NCI-H128 (cell line): ENCODE results near the gene CDX1.

Experiments used
- DNase-seq: peaks from one replicate; lab custom pipeline; 2025; ENCODE audit not compliant: unreplicated experiment; lab: John Stamatoyannopoulos, UW

CDX1 gene

DNA sequence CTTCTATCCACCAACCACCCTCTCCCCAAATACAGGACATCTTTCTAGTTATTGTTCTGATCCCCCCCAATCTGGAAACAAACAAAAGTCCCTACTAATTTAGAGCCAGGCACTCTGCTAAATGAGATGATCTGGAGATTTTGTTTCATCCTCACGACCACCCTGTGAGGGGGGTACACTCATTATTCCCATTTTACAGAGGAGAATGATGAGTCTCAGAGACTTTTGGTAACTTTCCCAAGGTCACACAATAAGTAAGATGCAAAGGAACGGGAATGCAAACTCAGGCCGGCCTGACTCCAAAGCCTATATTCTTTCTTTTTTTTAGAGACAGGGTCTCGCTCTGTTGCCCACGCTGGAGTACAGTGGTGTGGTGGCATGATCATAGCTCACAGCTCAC, 20.3 kb upstream of the CDX1 start:
- no peak for DNase-seq

DNA sequence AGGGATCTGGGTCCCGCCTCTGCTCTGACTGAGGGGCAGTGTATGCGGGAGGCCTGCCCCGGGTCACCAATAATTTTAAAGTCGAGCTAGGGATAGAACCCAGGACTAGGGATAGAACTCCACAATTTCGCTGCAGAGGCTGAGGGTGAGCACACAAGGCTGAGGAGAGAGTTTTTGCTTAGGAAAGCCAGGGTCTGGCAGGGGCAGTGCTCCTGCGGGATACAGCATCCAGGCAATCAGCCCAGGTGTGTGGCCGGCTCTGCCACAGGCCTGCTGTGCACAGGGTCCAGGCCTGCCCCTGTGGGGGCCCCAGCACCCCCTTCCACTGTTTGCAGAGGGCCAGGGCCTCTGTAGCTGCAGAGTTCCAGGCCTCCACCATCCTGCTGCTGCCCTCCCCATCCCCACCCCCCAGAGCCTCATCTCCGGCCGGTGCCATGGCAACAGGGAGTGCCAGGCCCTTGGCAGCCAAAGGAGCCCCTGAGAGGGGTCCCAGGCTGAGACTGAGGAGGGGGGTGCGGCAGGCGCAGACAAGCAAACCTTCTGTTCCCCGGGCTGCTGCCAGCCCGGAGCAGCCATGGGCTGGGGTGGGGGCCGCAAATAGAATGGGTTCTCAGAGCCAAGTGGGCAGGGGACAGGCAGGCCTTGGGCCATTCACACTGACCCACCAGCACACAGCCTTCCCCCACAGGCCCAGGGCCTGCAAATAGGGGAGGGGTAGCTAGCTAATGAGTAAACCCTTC, 19.5 kb upstream of the CDX1 start:
- no peak for DNase-seq

DNA sequence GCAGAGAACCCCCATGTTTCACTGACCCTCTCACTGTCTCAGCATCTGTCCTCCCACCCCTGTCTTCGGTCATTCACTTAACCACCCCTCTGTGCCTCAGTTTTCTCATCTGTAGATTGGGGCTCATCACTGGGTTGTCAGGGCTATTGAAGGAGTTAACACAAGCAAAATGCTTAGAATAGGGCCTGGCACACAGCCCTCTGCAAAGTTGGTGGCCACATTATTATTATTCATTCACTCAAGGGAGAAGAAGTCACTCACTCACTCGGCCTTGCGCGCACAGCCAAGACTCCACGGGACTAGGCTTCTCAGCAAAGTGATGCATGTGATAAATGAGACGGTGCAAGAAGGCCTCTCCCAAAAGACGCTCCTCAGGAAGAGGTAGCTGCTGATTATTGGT, 18.9 kb upstream of the CDX1 start:
- no peak for DNase-seq

DNA sequence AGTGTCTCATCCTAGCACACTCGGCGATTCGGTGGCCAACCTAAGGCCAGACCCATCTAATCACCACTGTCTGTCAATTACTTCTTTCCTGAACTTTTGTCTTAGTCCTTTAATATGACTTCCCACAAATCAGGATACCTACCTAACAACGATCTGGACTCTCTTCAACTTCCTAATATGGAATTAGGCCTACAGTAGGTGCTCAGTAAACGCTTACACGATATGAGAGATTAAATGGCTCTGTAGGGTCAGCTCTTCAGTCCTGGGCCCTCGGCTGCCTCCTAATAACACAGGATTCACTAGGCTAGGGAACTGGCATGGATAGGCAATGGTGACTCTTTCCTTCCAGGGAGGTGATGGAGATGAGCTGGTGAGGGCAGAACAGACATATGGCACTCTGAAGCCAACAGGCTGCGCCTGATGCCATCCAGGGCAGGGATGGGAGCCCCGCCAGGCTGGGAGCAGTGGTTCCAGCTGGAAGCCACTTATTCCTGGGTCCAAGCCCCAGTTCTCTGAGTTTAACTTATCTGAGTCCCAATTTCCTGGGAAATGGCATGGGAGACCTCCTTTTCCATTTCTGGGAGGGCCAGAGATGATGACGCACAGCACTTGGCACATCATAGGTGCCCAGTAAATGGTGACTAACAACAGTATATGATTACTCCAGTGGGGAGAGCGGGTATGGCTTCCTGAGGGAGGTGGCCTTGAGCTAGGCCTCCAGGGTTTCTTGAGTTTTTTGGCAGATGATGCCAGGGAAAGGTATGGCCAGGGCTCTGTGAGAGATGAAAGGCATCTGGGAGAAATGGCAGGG, 18.3 kb upstream of the CDX1 start:
- DNase-seq, result no peak

DNA sequence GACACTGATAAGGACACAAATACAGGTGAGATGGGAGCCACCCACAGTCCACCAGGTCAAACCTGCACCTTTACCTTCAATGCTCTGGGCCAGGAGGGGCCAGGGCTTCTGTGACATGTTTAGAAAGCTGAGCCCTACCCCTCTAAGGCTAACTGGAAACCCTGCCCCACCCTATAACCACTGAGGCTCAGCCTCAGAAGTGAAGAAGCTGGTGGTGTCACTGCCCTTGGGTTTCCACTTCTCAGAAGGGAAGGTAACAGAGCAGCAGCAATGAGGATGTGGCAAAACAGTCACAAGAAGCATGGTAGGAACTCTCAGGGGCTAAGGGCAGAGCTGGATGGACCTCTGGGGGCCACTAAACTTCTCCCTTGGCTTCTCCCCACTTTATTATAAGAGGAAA, 17.0 kb upstream of the CDX1 start:
- no peak for DNase-seq

DNA sequence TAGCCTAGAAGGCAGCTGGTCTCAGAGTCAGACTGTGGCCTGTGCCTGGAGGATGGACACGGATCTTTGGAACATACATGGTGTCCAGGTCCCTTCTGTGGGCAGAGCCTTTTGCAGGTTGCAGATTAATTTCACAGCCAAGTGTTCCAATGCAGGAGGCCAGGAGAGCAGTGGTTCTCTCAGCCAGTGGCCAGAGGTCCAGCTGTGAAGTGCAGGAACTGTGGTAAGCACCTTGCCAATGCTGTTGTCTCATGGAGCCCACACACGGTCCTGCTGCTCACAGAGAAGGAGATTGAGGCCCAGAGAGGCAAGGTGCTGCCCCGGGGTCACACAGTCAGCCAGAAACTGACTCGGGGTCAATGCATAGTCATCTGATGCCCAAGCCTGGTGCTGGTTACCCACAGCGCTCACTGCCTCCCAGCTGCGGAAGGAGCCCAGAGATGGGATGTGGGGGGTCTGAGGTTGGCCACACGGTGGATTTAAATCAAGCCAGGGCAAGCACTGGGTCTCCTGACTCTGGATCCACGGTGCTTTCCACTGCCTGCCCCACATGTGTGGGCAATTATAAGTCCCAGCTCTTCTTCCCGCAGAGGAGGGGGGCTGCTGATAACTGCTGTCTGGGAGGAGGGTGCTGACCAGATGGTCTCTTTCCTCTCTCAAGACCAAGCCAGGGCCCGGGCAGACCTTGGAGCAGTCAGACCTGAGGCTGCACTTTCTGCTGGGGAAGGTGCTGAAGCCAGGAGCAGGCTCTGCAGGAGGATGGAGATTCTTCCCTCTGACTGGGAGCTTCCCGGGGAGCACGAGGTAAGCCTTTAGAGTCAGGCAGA, 13.7 kb upstream of the CDX1 start:
- DNase-seq, result no peak

DNA sequence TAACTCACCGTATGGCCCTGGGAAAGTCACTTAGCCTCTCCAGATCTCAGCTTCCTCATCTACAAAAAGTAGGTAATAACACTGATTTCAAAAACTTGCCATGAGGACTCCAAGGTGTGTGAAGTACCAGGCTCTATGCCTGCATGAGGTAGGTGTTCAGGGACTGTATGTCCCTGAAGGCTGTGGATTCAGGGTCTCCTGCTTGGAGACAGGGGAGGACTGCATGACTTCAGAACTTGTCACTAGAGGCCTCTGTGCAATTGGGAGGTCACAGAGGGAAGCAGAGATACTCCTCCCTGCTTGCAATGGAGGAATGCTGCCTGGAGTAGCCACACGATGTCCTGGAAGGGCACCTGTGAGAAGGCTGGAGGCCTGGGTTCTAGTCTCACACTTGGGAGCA, 13.1 kb upstream of the CDX1 start:
- no peak for DNase-seq

DNA sequence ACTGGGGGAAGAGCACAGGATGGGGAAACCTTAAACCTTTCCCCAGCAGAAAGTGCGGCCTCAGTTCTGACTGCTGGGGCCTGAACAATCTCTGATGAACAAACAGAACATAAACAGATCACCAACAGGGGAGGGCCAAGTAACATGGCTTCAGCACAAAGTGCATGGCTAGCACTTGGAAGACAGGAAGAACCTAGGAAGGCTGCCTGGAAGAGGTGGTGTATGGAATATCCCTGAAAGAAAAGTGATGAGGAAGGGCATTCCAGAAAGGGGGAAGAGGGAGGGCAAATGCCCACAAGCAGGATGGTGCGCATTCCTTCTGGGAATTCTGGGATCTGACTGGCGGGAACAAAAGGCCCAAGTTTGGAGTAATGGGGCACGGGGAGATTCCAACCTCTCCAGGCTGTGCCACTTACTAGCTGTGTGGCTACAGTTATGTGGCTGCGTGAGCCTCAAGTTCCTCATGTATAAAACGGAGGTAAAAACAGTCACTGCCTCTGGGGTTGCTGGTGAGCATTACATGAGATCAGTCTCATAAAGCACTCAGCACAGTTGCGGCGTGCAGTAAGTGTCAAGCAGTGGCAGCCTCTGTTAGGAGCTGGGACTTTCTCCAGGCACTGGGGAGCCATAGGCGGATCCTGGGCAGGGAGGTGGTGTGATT, 12.5 kb upstream of the CDX1 start:
- DNase-seq, result no peak

DNA sequence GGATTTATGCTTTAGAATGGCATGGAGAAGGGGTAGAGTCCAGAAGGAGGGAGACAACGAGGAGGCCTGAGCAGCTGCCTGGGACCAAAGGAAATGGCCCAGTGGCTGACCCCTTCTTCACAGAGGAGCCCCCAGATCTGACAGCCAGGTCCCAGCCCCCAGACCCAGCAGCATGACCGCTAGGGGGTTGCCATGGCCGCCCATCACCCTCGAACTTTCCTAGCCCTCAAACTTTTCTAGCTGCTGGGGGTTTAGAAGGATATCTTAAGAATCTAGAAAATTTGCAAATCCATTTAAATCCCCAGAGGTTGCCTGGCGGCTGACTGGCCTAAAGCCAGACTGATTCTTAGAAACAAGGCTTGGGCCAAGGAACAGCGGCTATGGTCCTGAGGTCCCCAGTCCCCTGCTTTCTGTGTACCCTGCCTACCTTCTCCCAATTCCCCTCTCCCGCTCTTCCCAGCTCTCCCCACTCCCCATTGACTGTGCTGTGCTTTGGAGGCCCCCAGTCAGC, 11.9 kb upstream of the CDX1 start:
- DNase-seq, result no peak

DNA sequence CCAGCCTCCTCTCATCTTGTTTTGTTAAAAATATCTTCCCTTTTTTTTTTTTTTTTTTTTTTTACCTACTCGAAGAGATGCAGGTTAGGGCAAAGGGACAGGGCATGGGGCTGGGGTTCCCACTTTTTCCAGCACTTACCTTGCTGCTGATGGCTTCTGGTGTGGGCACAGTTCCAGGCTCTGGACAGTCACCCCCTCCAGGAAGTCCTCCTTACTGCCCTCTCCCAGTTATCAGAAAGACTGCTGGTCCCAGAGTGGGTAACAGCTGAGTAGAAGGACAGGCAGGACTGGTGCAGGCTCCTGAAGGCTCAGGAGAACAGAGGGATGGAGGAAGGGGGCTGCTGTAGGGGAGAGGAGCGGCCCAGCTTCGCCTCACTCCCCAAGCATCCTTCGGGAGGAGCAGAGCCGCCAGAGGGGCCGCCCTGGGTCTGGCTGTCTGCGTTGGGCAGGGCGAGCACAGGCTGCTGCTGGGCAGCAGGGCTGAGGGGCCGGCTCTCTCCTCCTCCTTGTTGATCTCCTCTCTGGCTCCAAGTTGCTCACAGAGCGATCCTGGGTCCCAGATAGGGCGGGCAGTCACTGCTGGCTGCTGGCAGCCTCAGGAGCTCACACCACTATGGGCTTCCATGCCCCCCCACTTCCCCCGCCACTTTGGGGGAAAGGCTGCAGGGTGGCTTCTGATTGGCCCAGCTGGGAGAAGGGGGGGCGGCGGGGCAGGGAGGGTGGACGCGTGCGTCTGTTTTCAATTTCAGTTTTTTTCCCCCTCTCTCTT, 11.1 kb upstream of the CDX1 start, which contains the start of gene PDGFRB:
Gene PDGFRB, minus strand, starts transcription at position 588 of the 769 bp plus-strand sequence. CDS start 18,798 bp downstream, outside the sequence.
- DNase-seq, result no peak

DNA sequence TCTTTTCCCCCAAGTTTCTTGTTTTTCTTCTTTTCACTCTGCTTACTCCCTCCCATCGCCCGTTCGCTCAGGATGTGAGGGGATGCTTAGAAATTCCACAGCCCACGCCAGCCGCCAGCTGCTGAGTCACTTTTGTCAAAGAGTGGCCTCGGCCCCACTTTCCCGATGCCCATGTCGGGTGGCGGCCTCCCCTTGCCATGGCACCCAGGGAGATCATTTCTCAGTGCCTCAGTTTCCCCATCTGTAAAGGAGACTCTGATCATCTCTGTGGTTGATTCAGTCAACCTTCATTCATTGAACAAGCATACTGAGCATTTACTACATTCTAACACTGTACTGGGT, 10.6 kb upstream of the CDX1 start:
- no peak for DNase-seq

DNA sequence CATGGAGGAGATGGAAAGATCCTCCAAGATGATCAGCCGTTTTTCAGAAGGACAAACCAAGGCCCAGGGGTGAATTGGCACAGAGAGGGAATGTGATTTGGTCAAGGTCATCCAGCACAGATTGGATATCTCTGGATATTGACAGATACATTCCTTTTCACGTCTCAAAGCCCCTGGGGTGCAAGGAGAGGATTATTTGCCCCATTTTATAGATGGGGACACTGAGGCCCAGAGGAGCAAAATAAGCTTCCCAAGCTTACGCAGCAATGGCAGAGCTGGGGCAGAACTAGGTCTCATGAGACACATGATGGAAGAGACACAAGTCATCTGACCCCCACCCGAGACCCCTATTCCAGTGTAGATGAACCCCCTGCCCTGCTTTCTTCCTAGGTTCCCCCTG, 10.0 kb upstream of the CDX1 start:
- DNase-seq, result no peak

DNA sequence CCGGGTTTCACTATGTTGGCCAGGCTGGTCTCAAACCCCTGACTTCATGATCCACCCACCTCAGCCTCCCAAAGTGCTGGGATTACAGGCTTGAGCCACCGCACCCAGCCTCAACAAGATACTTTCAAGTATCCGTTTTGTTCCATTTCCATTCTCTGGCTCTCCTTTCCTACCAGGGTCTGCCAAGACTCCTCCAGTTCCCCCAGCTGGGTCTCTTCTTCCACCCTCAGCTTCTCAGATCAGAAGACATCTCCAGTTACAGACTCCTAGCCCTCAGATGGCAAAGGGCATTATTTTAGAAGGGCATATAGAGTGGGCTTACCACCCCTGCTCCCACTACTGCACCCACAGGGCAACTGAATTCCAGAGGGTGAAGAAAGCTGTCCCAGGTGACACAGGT, 9.4 kb upstream of the CDX1 start:
- no peak for DNase-seq

DNA sequence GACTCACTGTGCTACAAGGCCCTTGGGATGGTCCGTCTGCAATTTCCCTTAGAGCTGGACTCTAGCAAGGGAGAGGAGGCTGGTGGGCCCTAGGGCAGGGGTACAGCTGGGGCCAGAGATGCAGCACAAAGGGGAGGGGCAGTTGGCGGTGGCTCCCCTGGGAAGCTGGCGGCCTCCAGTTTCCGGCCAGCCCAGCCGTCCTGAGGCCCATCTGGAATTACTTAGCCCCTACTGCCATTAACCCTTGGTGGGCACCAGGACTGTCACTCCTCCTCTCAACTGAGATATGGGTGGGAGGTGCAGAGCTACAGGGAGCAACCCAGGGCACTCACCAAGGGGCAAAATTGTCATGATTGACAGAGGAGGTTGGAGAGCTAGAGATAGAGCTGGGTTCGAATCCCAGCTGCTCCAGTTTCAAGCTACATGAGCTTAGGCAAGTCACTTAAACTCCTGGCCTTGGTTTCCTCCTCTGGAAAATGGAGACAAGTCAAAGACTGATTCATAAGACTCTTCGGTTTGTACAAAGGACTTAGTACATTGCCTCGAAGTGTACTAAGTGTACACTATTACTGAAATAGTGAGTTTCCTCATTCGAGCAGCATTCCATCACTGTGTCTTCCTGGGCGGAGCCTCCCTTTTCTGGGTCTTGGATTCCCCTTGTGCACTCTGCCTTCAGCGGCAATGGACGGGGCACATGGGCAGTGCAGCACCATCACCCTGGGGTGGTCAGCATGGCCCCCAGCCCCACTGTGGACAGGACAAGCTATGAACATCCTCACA, 8.2 kb upstream of the CDX1 start:
- no peak for DNase-seq

DNA sequence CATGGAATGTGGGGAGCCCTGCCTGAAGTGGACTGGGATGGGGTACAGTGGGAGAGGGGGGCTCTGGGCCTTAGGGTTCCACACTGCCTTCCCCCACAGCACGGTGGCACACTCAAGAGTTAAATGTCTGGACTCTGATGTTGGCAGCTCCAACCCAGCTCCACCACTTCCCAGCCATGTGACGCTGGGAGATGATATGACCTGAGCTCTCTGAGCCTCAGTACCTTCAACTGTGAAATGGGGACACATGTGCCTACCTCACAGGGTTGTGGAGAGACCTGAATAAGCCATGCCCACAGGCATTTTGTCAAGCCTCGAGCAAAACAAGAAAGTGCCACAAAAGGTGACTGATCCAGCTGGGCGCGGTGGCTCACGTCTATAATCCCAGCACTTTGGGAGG, 7.5 kb upstream of the CDX1 start:
- no peak for DNase-seq

DNA sequence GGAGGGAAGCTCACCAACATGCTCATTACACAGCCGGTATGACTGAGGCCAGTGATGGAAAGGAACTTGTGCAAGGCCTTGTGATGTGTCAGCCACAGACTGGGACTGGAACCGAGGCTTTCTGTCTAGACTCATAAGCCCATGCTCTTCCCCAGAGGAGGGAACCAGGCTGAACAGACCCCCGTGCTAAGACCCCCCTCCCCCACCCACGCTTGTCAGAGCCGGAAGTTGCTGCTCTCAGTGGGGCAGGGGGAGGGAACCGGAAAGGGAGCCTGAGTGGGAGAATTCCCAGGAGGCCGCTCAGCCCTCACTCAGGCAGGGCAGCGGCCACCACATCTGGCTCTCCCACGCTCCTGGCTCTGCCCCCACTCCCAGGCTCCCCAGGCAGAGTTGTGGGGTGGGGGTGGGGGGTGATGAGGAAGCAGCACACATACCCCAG, 6.8 kb upstream of the CDX1 start:
- no peak for DNase-seq

DNA sequence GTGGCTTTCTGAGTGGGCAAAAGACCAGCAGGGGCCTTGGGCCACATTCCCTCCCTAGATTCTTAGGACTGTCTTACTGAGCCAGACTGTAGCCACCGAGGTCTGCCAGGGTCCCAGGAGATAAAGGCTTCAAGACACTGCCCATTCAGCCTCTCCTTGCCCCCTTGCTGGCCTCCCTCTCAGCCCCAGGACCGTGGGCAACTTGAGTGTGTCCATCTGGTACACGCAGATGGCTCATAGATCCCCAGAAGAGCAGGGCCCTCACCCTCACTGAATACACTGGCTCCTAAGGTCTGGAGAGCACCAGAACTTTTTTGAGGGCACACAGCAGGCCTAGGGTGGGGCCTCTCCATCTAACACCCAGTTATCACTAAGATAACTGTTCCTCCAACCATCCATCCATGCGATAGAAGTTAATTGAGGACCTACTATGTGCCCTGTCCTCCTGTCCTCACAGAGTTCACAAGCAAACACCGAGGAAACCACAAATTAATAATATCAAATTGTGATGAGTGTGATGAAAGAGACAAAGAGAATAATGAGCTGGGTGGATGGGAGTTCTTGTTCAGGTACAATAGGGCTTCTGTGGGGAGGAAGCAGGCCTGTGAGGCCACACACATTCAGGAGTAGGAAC, 6.0 kb upstream of the CDX1 start:
- no peak for DNase-seq

DNA sequence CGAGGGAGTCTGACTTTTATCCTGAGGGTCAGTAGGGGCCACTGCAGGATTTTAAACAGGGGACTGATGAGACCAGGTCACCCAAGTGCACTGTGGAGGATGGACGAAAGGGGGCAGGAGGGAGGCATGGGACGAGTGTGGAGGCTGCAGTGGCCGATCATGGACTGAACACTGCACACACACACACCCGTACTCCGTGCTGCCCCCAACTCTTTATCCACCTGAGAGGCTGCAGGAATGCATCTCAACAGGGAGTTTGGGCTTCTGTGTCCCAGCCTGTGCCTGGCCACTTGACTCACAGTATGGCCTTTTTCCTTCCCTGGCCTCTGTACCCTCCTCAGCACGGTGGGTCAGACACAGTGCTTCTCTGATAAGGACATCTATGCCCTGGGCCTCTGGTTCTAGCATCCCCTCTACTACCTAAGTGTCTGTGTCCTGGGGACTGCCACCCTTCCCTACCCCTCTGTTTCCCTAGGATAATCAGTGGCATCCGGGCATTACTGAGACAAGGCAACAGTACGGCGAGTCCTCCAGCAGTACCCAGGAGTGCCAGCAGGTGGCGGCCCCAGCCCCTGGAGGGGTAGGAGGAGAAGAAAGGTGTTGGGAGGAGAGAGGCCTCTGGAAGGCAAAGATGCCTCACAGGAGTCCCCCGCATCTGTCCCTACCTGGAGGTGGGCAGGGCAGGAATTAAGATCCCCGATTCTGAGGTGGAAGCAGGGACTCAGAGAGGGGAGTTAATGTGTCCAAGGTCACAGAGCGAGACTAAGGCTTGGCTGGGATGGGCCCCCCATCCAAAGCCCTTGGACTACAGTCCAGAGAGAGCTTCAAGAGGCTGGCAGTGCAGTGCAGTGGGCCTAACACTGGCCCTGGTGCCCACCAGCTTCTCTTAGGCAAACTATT, 5.1 kb upstream of the CDX1 start:
- peak; percentile 2 for DNase-seq
